ENCODE results near the gene PAK6. TPM values are rescaled to one million over a fixed set of nuclear protein-coding genes. Genes with fewer than 3 reads are reported as not detected.

The PAK6 gene
- total and polyA plus RNA-seq, 4 donors = 0.05 to 0.17 (median 0.10) TPM

- peaks cover 0 to 3% (median 1%) of the 10 kb centered on the region in 4 donors for H3K4me1 ChIP-seq (ENCODE audit: control insufficient read depth in 4 of 4, insufficient read depth in 4 of 4, low read length in 3 of 4)
- no peak overlapping the region for H3K27ac ChIP-seq (ENCODE audit: low read depth in 1 of 2, low read length in 2 of 2)
- no peak overlapping the region for H3K4me3 ChIP-seq (ENCODE audit: low read depth in 1 of 3, low read length in 3 of 3)
- H3K36me3 ChIP-seq (ENCODE audit: control insufficient read depth in 4 of 4, insufficient read depth in 3 of 4, low read depth in 1 of 4, low read length in 3 of 4) = no peaks in the 10 kb centered on the region
- no peak for DNase-seq (ENCODE audit: low spot score)
- 85% methylated on average over 4 of the region's 4 CpGs for WGBS
- H3K9me3 ChIP-seq (ENCODE audit: control insufficient read depth in 4 of 4, low read length in 3 of 4) = no peaks in the 10 kb centered on the region
- H3K9ac ChIP-seq (ENCODE audit: low read depth in 1 of 2, low read length in 2 of 2) = no peak overlapping the region
- H3K27me3 ChIP-seq (ENCODE audit: control insufficient read depth in 4 of 4, insufficient read depth in 4 of 4, low read length in 3 of 4) = peaks cover 0 to 4% (median 1%) of the 10 kb centered on the region in 4 donors
- no peak for TF ChIP-seq SP1 (IDR thresholded peaks at IDR 0.05)
- no peak for TF ChIP-seq EGR1 (IDR thresholded peaks at IDR 0.05; ENCODE audit: low read depth in 2 of 2)
- no peak for TF ChIP-seq RAD21 (IDR thresholded peaks at IDR 0.05)
- no peak for TF ChIP-seq HNF4A (conservative IDR thresholded peaks at IDR 0.05)
- TF ChIP-seq TAF1 (conservative IDR thresholded peaks at IDR 0.05) = no peak
- TF ChIP-seq RXRA (IDR thresholded peaks at IDR 0.05) = no peak
- TF ChIP-seq JUND (IDR thresholded peaks at IDR 0.05) = no peak
- TF ChIP-seq HNF4G (IDR thresholded peaks at IDR 0.05) = no peak
- TF ChIP-seq FOXA2 (IDR thresholded peaks at IDR 0.05) = no peak
- TF ChIP-seq, protein P1, sequence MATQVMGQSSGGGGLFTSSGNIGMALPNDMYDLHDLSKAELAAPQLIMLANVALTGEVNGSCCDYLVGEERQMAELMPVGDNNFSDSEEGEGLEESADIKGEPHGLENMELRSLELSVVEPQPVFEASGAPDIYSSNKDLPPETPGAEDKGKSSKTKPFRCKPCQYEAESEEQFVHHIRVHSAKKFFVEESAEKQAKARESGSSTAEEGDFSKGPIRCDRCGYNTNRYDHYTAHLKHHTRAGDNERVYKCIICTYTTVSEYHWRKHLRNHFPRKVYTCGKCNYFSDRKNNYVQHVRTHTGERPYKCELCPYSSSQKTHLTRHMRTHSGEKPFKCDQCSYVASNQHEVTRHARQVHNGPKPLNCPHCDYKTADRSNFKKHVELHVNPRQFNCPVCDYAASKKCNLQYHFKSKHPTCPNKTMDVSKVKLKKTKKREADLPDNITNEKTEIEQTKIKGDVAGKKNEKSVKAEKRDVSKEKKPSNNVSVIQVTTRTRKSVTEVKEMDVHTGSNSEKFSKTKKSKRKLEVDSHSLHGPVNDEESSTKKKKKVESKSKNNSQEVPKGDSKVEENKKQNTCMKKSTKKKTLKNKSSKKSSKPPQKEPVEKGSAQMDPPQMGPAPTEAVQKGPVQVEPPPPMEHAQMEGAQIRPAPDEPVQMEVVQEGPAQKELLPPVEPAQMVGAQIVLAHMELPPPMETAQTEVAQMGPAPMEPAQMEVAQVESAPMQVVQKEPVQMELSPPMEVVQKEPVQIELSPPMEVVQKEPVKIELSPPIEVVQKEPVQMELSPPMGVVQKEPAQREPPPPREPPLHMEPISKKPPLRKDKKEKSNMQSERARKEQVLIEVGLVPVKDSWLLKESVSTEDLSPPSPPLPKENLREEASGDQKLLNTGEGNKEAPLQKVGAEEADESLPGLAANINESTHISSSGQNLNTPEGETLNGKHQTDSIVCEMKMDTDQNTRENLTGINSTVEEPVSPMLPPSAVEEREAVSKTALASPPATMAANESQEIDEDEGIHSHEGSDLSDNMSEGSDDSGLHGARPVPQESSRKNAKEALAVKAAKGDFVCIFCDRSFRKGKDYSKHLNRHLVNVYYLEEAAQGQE (IDR thresholded peaks at IDR 0.05) = no peak
- no peak for TF ChIP-seq FOXA1 (IDR thresholded peaks at IDR 0.05)
These were observed 4.1 kb upstream of the PAK6 start for GRCh38 chr15:40234783-40235182.

- DNase-seq (ENCODE audit: low spot score) = no peak
These were observed 3.5 kb upstream of the PAK6 start for GRCh38 chr15:40235201-40235885.

More at GRCh38 chr15:40235201-40235885, 3.5 kb upstream of the PAK6 start:
- WGBS = 85% methylated on average over 4 of the region's 4 CpGs
- no peak overlapping the region for H3K4me3 ChIP-seq (ENCODE audit: low read depth in 1 of 3, low read length in 3 of 3)
- H3K9me3 ChIP-seq (ENCODE audit: control insufficient read depth in 4 of 4, low read length in 3 of 4) = no peaks in the 10 kb centered on the region
- peaks cover 0 to 3% (median 1%) of the 10 kb centered on the region in 4 donors for H3K4me1 ChIP-seq (ENCODE audit: control insufficient read depth in 4 of 4, insufficient read depth in 4 of 4, low read length in 3 of 4)
- H3K36me3 ChIP-seq (ENCODE audit: control insufficient read depth in 4 of 4, insufficient read depth in 3 of 4, low read depth in 1 of 4, low read length in 3 of 4) = no peaks in the 10 kb centered on the region
- H3K27ac ChIP-seq (ENCODE audit: low read depth in 1 of 2, low read length in 2 of 2) = no peak overlapping the region
- peaks cover 0 to 4% (median 1%) of the 10 kb centered on the region in 4 donors for H3K27me3 ChIP-seq (ENCODE audit: control insufficient read depth in 4 of 4, insufficient read depth in 4 of 4, low read length in 3 of 4)
- TF ChIP-seq RAD21 (IDR thresholded peaks at IDR 0.05) (no peak), HNF4A (conservative IDR thresholded peaks at IDR 0.05) (no peak), NR2F2 (IDR thresholded peaks at IDR 0.05) (no peak), CTCF (IDR thresholded peaks at IDR 0.05; ENCODE audit: low read depth, low read length, missing input control) (no peak), GABPA (IDR thresholded peaks at IDR 0.05 in 1 of 2, conservative IDR thresholded peaks at IDR 0.05 in 1 of 2) (no peak)
- TF ChIP-seq, protein P2, sequence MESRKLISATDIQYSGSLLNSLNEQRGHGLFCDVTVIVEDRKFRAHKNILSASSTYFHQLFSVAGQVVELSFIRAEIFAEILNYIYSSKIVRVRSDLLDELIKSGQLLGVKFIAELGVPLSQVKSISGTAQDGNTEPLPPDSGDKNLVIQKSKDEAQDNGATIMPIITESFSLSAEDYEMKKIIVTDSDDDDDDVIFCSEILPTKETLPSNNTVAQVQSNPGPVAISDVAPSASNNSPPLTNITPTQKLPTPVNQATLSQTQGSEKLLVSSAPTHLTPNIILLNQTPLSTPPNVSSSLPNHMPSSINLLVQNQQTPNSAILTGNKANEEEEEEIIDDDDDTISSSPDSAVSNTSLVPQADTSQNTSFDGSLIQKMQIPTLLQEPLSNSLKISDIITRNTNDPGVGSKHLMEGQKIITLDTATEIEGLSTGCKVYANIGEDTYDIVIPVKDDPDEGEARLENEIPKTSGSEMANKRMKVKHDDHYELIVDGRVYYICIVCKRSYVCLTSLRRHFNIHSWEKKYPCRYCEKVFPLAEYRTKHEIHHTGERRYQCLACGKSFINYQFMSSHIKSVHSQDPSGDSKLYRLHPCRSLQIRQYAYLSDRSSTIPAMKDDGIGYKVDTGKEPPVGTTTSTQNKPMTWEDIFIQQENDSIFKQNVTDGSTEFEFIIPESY (IDR thresholded peaks at IDR 0.05) = no peak
- no peak overlapping the region for H3K9ac ChIP-seq (ENCODE audit: low read depth in 1 of 2, low read length in 2 of 2)

All from liver (tissue), 9 donors.